Thymus (tissue), 11 donors: ENCODE results near the gene PRDM16. TPM values are rescaled to one million over a fixed set of nuclear protein-coding genes. Genes with fewer than 3 reads are reported as not detected.

Source experiments
- DNase-seq, 9 donors: peaks; one replicate each; pipeline ENCODE4 v3.0.0-alpha.2; 2013; ENCODE audit warnings: low spot score in 9 of 9, low read depth in 6 of 9, missing footprints in 1 of 9
- H3K27ac ChIP-seq, 2 donors: one replicate each; pipeline ENCODE4 v1.5.1; 2013; ENCODE audit warnings: control low read depth in 1 of 2, low read depth in 1 of 2, low read length in 1 of 2, mild to moderate bottlenecking in 1 of 2, moderate library complexity in 1 of 2
- H3K27me3 ChIP-seq, 2 donors: one replicate each; pipeline ENCODE4 v1.5.1; 2013; ENCODE audit warnings: low read length in 1 of 2; ENCODE audit not compliant: control insufficient read depth in 2 of 2, insufficient read depth in 1 of 2
- H3K36me3 ChIP-seq, 2 donors: one replicate each; pipeline ENCODE4 v1.5.1; 2013; ENCODE audit warnings: low read length in 1 of 2, mild to moderate bottlenecking in 1 of 2, moderate library complexity in 1 of 2; ENCODE audit not compliant: control insufficient read depth in 2 of 2, insufficient read depth in 2 of 2
- H3K4me1 ChIP-seq, 2 donors: one replicate each; pipeline ENCODE4 v1.5.1; 2013; ENCODE audit warnings: low read length in 2 of 2; ENCODE audit not compliant: control insufficient read depth in 2 of 2, insufficient read depth in 2 of 2
- H3K4me3 ChIP-seq, 2 donors: one replicate each; pipeline ENCODE4 v1.5.1; 2013; ENCODE audit warnings: low read length in 2 of 2, control low read depth in 1 of 2, mild to moderate bottlenecking in 1 of 2
- H3K9me3 ChIP-seq, 2 donors: one replicate each; pipeline ENCODE4 v1.5.1; 2013; ENCODE audit warnings: low read length in 1 of 2, mild to moderate bottlenecking in 1 of 2; ENCODE audit not compliant: control insufficient read depth in 2 of 2, insufficient read depth in 1 of 2
- WGBS: extraction: QIAGEN DNeasy Blood & Tissue Kit; methylation state at CpG from one replicate; pipeline ENCODE4 v1.1.7; 2013; 5-methylcytosine and 5-hydroxymethylcytosine counted together
- polyA plus RNA-seq: library from polyadenylated mRNA; stranded (reverse); fragments of 200-250 nt; gene quantifications from one replicate; pipeline ENCODE4 v1.2.3, GENCODE V29; 2013
- total RNA-seq: library from RNA; stranded (reverse); fragments of 120-200 nt; gene quantifications from one replicate; pipeline ENCODE4 v1.2.4, GENCODE V29; 2013
- donor health status: healthy.

The PRDM16 gene
- total and polyA plus RNA-seq, 2 donors: 0.09 to 0.55 TPM

GRCh38 chr1:3348196-3348865, 279.3 kb downstream of the PRDM16 start:
- no peak overlapping the region for H3K4me3 ChIP-seq
- peaks cover 3% of the 10 kb centered on the region in 2 donors for H3K9me3 ChIP-seq
- H3K36me3 ChIP-seq: no peaks in the 10 kb centered on the region
- no peaks in the 10 kb centered on the region for H3K4me1 ChIP-seq
- no peak for DNase-seq
- peaks cover 0 to 4% of the 10 kb centered on the region in 2 donors for H3K27me3 ChIP-seq
- WGBS: 94% methylated on average over 15 of the region's 15 CpGs
- H3K27ac ChIP-seq: no peak overlapping the region

- Histone ChIP-seq H3K27me3 (peaks cover 0 to 4% of the 10 kb centered on the region in 2 donors), H3K9me3 (peaks cover 2 to 3% of the 10 kb centered on the region in 2 donors), H3K27ac (no peak overlapping the region), H3K4me3 (no peak overlapping the region), H3K4me1 (no peaks in the 10 kb centered on the region), H3K36me3 (no peaks in the 10 kb centered on the region)
- WGBS: 93% methylated on average over 34 of the region's 34 CpGs
- no peak for DNase-seq
These were observed 280.4 kb downstream of the PRDM16 start for GRCh38 chr1:3349161-3349967.

- WGBS: 96% methylated on average over 3 of the region's 3 CpGs
- DNase-seq: no peak
- H3K27ac ChIP-seq: no peak overlapping the region
- H3K9me3 ChIP-seq: peaks cover 0 to 1% of the 10 kb centered on the region in 2 donors
- no peak overlapping the region for H3K4me3 ChIP-seq
- H3K36me3 ChIP-seq: no peaks in the 10 kb centered on the region
- no peaks in the 10 kb centered on the region for H3K4me1 ChIP-seq
- peaks cover 0 to 4% of the 10 kb centered on the region in 2 donors for H3K27me3 ChIP-seq
These were observed 280.9 kb downstream of the PRDM16 start for GRCh38 chr1:3349968-3350299.

GRCh38 chr1:3350506-3351261, 281.7 kb downstream of the PRDM16 start:
- no peak for DNase-seq
- Histone ChIP-seq H3K27ac (no peak overlapping the region), H3K4me3 (no peak overlapping the region), H3K9me3 (no peaks in the 10 kb centered on the region), H3K4me1 (no peaks in the 10 kb centered on the region), H3K27me3 (peaks cover 0 to 4% of the 10 kb centered on the region in 2 donors), H3K36me3 (no peaks in the 10 kb centered on the region)
- 69% methylated on average over 20 of the region's 20 CpGs for WGBS

- H3K27me3 ChIP-seq: peaks cover 0 to 4% of the 10 kb centered on the region in 2 donors
- no peak for DNase-seq
- 79% methylated on average over 11 of the region's 11 CpGs for WGBS
- H3K4me3 ChIP-seq: no peak overlapping the region
- no peaks in the 10 kb centered on the region for H3K9me3 ChIP-seq
- no peaks in the 10 kb centered on the region for H3K36me3 ChIP-seq
- H3K27ac ChIP-seq: no peak overlapping the region
- H3K4me1 ChIP-seq: no peaks in the 10 kb centered on the region
These were observed 282.7 kb downstream of the PRDM16 start for GRCh38 chr1:3351449-3352298.

- no peaks in the 10 kb centered on the region for H3K9me3 ChIP-seq
- 79% methylated on average over 30 of the region's 30 CpGs for WGBS
- H3K27me3 ChIP-seq: peaks cover 0 to 4% of the 10 kb centered on the region in 2 donors
- DNase-seq: no peak
- no peaks in the 10 kb centered on the region for H3K4me1 ChIP-seq
- H3K36me3 ChIP-seq: no peaks in the 10 kb centered on the region
- no peak overlapping the region for H3K4me3 ChIP-seq
- no peak overlapping the region for H3K27ac ChIP-seq
These were observed 283.4 kb downstream of the PRDM16 start for GRCh38 chr1:3352299-3352951.

- H3K9me3 ChIP-seq: no peaks in the 10 kb centered on the region
- no peak overlapping the region for H3K27ac ChIP-seq
- WGBS: 79% methylated on average over 13 of the region's 13 CpGs
- H3K36me3 ChIP-seq: no peaks in the 10 kb centered on the region
- H3K27me3 ChIP-seq: peaks cover 0 to 4% of the 10 kb centered on the region in 2 donors
- H3K4me3 ChIP-seq: no peak overlapping the region
- no peaks in the 10 kb centered on the region for H3K4me1 ChIP-seq
- DNase-seq: no peak
These were observed 283.9 kb downstream of the PRDM16 start for GRCh38 chr1:3352952-3353331.

GRCh38 chr1:3353876-3354275, 284.9 kb downstream of the PRDM16 start:
- H3K27me3 ChIP-seq: peaks cover 0 to 4% of the 10 kb centered on the region in 2 donors
- H3K4me1 ChIP-seq: no peaks in the 10 kb centered on the region
- 96% methylated on average over 8 of the region's 8 CpGs for WGBS
- no peaks in the 10 kb centered on the region for H3K36me3 ChIP-seq
- H3K4me3 ChIP-seq: no peak overlapping the region
- DNase-seq: no peak
- no peak overlapping the region for H3K27ac ChIP-seq
- no peaks in the 10 kb centered on the region for H3K9me3 ChIP-seq
